Mucosa of descending colon (tissue), 3 donors: ENCODE measurements around the gene RIPPLY3. TPM values are rescaled to one million over a fixed set of nuclear protein-coding genes. Genes with fewer than 3 reads are reported as not detected.

Experiments used
- ATAC-seq: fragments of 200-7000 bp; cut with Tn5 transposase; one replicate; pipeline ENCODE4 v1.9.1; 2020; ENCODE audit warnings: mild to moderate bottlenecking, moderate library complexity
- DNase-seq, 3 donors: peaks; one replicate each; pipeline ENCODE4 v3.0.0-alpha.2; 2020
- H3K36me3 ChIP-seq: fragments of 200-600 bp; one replicate; pipeline ENCODE4 v1.8.0; 2021; ENCODE audit warnings: low read depth, mild to moderate bottlenecking
- H3K4me1 ChIP-seq: fragments of 200-600 bp; one replicate; pipeline ENCODE4 v1.8.0; 2021; ENCODE audit warnings: low read depth, mild to moderate bottlenecking
- H3K4me3 ChIP-seq: fragments of 200-600 bp; one replicate; pipeline ENCODE4 v1.8.0; 2021; ENCODE audit warnings: mild to moderate bottlenecking
- H3K9me3 ChIP-seq: fragments of 200-600 bp; one replicate; pipeline ENCODE4 v1.8.0; 2021; ENCODE audit warnings: mild to moderate bottlenecking
- CTCF ChIP-seq: fragments of 200-600 bp; IDR thresholded peaks from one replicate; pipeline ENCODE4 v1.8.0; 2022; ENCODE audit warnings: antibody characterized with exemption, mild to moderate bottlenecking
- intact Hi-C, 2 donors: fragments of 100-400 bp; cut with DNase I in 1 of 2; cut with micrococcal nuclease in 1 of 2; formaldehyde crosslinking; loops; one replicate each; pipeline versions ENCODE4 v1.11.0 to v1.11.1; 2022; cut with DNase I, micrococcal nuclease
- total RNA-seq, 3 donors: library from RNA; stranded (reverse); fragmentation: NEBNext Ultra II Directional in 2 of 3; extraction: Animal tissue kit (Norgen Biotek cat#: 25700) in 2 of 3; gene quantifications; one replicate each; pipeline versions ENCODE4 v1.2.1 to v1.2.4, GENCODE V29; 2021 to 2023
- donor health status: DM: no; HTN: no; CAD: no; lungs with moderate emphysema.
- donor health status: DM: no; HTN: no; CAD: no.
- donor health status: DM: no; HTN: yes; CAD: no.

The RIPPLY3 gene
- total RNA-seq, 3 donors from 2014 or later: not detected

GRCh38 chr21:37064841-37065240 lies 58.3 kb downstream of the RIPPLY3 start:
- DNase-seq: no peak
- Histone ChIP-seq H3K4me3 (no peak overlapping the region), H3K9me3 (no peaks in the 10 kb centered on the region), H3K4me1 (peaks cover 8% of the 10 kb centered on the region), H3K36me3 (no peaks in the 10 kb centered on the region)
- no peak for TF ChIP-seq CTCF
- intact Hi-C loops: no loop called here
- no peak for ATAC-seq

- DNase-seq (no peak), ATAC-seq (no peak)
- Histone ChIP-seq H3K9me3 (no peaks in the 10 kb centered on the region), H3K4me3 (no peak overlapping the region), H3K4me1 (no peaks in the 10 kb centered on the region), H3K36me3 (no peaks in the 10 kb centered on the region)
- TF ChIP-seq CTCF: no peak
- intact Hi-C loops: no loop called here
Measured at GRCh38 chr21:37065561-37066177, 59.2 kb downstream of the RIPPLY3 start.

Other genes with a start within 250 kb of the RIPPLY3 start
- 10 to 100 TPM; 13.3 to 16.7 (median 14.9) TPM for gene HLCS, start 40.0 kb upstream of the RIPPLY3 start, total RNA-seq
- 10 to 100 TPM; 15.2 to 20.2 (median 19.7) TPM for gene PIGP, start 66.4 kb downstream of the RIPPLY3 start, total RNA-seq
- 100 to 1,000 TPM in 1 of 3 donors, 10 to 100 TPM in 2; 67.2 to 126 (median 98.1) TPM for gene TTC3, start 66.6 kb downstream of the RIPPLY3 start, total RNA-seq